ENCODE data around the gene NEK6.

NEK6 gene

DNA sequence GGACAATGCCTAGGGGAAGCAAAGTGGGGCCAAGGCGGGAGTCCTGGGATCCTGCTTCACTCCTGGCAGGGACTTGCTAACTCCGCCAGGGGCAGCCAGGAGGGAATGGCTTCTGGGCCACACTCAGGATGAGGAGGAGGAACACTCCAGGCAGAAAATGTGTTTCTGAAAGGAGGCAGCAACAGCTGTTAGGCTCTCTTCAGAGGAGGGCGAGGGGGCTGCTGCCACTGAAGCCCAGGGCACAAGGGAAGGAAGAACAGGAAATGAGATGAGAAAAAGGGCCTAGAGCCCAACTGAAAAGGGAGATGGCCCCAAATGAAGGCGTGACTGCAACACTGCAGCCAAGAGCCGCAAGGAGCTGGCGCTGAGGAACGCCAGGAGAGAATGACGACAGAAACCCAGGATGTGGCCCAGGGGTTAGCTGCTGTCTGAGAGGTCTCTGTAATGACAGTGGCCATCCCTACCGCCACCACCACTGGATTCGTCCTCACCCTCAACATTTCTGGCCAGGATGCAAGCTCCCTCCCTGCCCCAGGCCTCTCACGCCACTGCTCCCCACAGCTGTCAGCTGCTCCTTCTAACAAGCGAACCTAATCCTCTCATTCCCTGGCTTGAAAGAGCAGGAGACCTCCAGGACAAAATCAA lies 141.7 kb downstream of the NEK6 start:
- TF ChIP-seq, protein P1, sequence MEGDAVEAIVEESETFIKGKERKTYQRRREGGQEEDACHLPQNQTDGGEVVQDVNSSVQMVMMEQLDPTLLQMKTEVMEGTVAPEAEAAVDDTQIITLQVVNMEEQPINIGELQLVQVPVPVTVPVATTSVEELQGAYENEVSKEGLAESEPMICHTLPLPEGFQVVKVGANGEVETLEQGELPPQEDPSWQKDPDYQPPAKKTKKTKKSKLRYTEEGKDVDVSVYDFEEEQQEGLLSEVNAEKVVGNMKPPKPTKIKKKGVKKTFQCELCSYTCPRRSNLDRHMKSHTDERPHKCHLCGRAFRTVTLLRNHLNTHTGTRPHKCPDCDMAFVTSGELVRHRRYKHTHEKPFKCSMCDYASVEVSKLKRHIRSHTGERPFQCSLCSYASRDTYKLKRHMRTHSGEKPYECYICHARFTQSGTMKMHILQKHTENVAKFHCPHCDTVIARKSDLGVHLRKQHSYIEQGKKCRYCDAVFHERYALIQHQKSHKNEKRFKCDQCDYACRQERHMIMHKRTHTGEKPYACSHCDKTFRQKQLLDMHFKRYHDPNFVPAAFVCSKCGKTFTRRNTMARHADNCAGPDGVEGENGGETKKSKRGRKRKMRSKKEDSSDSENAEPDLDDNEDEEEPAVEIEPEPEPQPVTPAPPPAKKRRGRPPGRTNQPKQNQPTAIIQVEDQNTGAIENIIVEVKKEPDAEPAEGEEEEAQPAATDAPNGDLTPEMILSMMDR (IDR thresholded peaks at IDR 0.05), result no peak
- Histone ChIP-seq H3K9me3 (no peaks in the 10 kb centered on the region), H3K27me3 (no peaks in the 10 kb centered on the region), H3K4me1 (ENCODE audit: control insufficient read depth in 1 of 2, insufficient read depth in 1 of 2, low read depth in 1 of 2, low read length in 1 of 2) (peaks cover 28 to 31% of the 10 kb centered on the region in 2 experiments), H3K27ac (peak overlapping the region; percentile 23), H3K36me3 (peaks cover 28% of the 10 kb centered on the region), H3K4me3 (ENCODE audit: low read depth in 1 of 2, low read length in 1 of 2) (no peak overlapping the region)

- TF ChIP-seq, protein P1 (IDR thresholded peaks at IDR 0.05), result no peak
- no peak overlapping the region for H3K4me3 ChIP-seq (ENCODE audit: low read depth in 1 of 2, low read length in 1 of 2)
- H3K27me3 ChIP-seq, result no peaks in the 10 kb centered on the region
- H3K9me3 ChIP-seq, result no peaks in the 10 kb centered on the region
- H3K4me1 ChIP-seq (ENCODE audit: control insufficient read depth in 1 of 2, insufficient read depth in 1 of 2, low read depth in 1 of 2, low read length in 1 of 2), result peaks cover 22 to 25% of the 10 kb centered on the region in 2 experiments
- H3K27ac ChIP-seq, result no peak overlapping the region
- peaks cover 36% of the 10 kb centered on the region for H3K36me3 ChIP-seq
Observed at GRCh38 chr9:124399968-124400940, 142.5 kb downstream of the NEK6 start.

Measured in neutrophil (primary cell).